GM21360 (cell line): Measurements from ENCODE around the gene DFFA.
"Not testable (repeated sequence)": the region's sequence is repeated elsewhere in the genome, so short reads cannot be mapped to it uniquely, and the experiment has no call there.

ENCODE experiments used
- ATAC-seq: cut with Tn5 transposase; IDR thresholded peaks from one replicate; pipeline ENCODE4 v1.9.1; 2021; ENCODE audit warnings: mild to moderate bottlenecking, moderate library complexity; ENCODE audit not compliant: unreplicated experiment

DFFA gene

GRCh38 chr1:10430216-10431069 is 41.9 kb downstream of the DFFA start, which contains the start of gene CENPS:
TSS of gene CENPS (plus strand) at chr1:10430433. CDS start at chr1:10430518, 85 bp downstream.
- ATAC-seq = peak; percentile 69

- no peak for ATAC-seq
Measured at GRCh38 chr1:10429868-10430215, 42.5 kb downstream of the DFFA start.

GRCh38 chr1:10428984-10429383 is 43.3 kb downstream of the DFFA start:
- ATAC-seq = no peak

GRCh38 chr1:10426535-10426848 is 45.8 kb downstream of the DFFA start:
- ATAC-seq = not testable (repeated sequence)

GRCh38 chr1:10425826-10426534 is 46.3 kb downstream of the DFFA start:
- not testable (repeated sequence) for ATAC-seq

GRCh38 chr1:10424651-10425050 is 47.7 kb downstream of the DFFA start:
- ATAC-seq = no peak

GRCh38 chr1:10424034-10424433 is 48.3 kb downstream of the DFFA start:
- ATAC-seq = no peak

GRCh38 chr1:10421637-10422036 is 50.7 kb downstream of the DFFA start:
- ATAC-seq = no peak

GRCh38 chr1:10419351-10419750 is 53.0 kb downstream of the DFFA start:
- no peak for ATAC-seq

- not testable (repeated sequence) for ATAC-seq
Measured at GRCh38 chr1:10418741-10419140, 53.6 kb downstream of the DFFA start.

GRCh38 chr1:10415967-10416366 is 56.4 kb downstream of the DFFA start:
- ATAC-seq = not testable (repeated sequence)

GRCh38 chr1:10415211-10415930 is 57.0 kb downstream of the DFFA start:
- no peak for ATAC-seq

GRCh38 chr1:10407201-10407600 is 65.1 kb downstream of the DFFA start:
- no peak for ATAC-seq
